Epidermal melanocyte (primary cell): ENCODE measurements around the gene CCDC117.
"Not testable (repeated sequence)": the region's sequence is repeated elsewhere in the genome, so short reads cannot be mapped to it uniquely, and the experiment has no call there.

Source experiments
- DNase-seq: peaks from one replicate; pipeline ENCODE4 v3.0.0; 2011; ENCODE audit warnings: low spot score; ENCODE audit not compliant: insufficient read length

Gene CCDC117

GRCh38 chr22:28801845-28802594 is 29.5 kb downstream of the CCDC117 start:
- no peak for DNase-seq

GRCh38 chr22:28802595-28803123 is 30.2 kb downstream of the CCDC117 start:
- no peak for DNase-seq

DNA sequence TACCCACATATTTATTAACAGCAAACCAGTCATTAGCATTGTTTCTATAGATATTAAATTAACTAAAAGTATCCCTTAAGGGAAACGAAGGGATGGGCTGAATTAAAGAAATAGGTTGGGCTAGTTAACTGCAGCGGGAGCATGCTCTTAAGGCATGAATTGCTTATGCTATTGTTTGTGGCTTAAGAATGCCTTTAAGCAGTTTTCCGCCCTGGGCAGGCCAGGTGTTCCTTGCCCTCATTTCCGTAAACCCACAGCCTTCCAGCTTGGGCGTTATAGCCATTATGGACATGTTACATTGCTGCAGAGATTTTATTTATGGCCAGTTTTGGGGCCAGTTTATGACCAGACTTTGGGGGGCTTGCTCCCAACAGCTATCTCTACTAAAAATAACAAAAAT is 32.9 kb downstream of the CCDC117 start:
- not testable (repeated sequence) for DNase-seq

GRCh38 chr22:28808716-28809355 is 36.3 kb downstream of the CCDC117 start:
- no peak for DNase-seq

GRCh38 chr22:28810821-28811491 is 38.5 kb downstream of the CCDC117 start:
- DNase-seq: no peak

DNA sequence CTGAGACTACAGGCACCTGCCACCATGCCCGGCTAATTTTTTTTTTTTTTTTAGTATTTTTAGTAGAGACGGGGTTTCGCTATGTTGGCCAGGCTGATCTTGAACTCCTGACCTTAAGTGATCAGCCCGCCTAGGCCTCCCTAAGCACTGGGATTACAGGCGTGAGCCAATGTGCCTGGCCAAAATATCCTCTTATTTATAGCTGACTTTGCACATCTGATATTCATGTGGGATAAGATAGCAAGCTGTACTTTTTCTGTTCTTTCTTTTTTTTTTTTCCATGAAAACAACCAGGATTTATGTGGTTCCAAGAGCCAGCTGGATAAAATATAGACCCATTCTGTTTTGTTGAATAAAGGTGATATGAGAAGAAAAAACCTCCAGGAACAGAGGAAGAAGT is 40.0 kb downstream of the CCDC117 start:
- no peak for DNase-seq

DNA sequence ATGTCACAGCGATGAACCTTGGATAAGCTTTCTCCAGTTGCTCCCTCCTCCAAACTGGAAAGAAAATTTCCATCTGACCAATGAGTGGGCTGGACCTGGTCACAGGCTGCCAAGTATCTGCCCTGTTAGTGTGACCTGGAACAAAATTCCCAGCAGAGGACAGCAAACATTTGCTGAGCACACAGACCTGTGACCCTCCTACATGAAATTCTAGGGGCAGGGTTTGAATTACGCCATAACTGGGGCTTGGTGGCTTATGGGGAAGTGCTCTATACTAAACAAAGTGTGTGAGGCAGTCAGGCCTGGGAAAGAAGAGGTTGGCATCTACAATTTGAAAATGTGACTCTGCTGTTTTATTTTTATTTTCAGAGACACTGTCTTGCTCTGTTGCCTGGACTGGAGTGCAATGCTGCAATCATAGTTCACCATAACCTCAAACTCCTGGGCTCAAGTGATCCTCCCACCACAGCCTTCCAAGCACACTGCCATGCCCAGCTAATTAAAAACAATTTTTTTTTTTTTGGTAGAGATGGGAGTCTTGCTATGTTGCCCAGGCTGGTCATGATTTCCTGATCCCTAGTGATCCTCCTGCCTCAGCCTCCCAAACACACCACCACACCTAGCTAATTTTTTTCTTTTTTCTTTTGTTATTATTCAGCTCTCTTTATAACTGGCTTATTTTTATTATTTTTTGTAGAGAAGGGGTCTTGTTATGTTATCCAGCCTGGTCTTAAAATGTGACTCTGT is 41.5 kb downstream of the CCDC117 start:
- DNase-seq: no peak

DNA sequence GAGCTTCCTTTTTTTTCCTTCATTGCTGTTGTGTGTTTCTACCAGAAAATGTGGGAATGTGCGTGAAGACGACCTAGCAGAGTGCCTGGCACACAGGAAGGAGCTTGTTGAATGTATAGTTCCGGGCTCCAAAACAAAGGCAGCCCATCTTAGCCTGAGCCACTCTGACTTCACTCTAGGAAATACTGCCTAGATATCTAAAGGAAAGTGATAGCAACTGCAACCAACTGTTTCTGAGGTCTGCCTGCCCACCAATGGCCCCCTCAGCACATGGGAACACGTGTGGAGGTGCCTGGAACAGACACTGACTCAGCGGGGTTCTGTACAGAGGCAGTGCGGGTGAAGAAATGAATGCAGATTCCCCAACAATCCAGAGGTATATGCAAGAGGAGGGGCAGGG is 42.6 kb downstream of the CCDC117 start:
- DNase-seq: no peak

DNA sequence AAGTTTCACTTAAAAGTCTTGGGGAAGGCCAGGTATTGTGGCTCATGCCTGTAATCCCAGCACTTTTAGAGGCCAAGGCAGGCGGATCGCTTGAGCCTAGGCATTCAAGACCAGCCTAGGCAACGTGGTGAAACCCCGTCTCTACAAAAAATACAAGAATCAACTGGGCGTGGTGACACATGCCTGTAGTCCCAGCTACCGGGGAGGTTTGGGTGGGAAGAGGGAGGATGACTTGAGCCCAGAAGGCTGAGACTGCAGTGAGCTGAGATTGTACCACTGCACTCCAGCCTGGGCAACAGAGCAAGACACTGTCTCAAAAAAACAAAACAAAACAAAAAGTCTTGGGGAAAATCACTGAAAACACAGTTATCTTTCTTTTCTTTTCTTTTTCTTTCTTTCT is 43.2 kb downstream of the CCDC117 start:
- no peak for DNase-seq

DNA sequence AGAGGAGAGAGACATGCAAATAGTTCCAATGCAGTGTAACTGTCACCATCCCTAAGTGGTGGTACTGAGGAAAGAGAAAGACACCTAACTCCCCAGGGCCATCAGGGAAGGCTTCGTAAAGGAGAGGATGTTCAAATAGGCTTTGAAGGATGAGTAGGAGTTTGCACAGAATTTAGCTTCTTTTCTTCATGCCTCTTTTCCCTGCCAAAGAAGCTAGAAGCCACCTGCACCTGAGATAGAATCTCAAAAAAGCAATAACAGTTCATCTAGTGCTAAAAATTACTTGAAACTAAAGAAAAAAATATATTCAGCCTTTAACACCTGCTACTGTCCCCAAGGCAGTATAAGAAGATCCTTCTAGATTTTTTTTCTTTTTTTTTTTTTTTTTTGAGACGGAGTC is 44.6 kb downstream of the CCDC117 start:
- no peak for DNase-seq

DNA sequence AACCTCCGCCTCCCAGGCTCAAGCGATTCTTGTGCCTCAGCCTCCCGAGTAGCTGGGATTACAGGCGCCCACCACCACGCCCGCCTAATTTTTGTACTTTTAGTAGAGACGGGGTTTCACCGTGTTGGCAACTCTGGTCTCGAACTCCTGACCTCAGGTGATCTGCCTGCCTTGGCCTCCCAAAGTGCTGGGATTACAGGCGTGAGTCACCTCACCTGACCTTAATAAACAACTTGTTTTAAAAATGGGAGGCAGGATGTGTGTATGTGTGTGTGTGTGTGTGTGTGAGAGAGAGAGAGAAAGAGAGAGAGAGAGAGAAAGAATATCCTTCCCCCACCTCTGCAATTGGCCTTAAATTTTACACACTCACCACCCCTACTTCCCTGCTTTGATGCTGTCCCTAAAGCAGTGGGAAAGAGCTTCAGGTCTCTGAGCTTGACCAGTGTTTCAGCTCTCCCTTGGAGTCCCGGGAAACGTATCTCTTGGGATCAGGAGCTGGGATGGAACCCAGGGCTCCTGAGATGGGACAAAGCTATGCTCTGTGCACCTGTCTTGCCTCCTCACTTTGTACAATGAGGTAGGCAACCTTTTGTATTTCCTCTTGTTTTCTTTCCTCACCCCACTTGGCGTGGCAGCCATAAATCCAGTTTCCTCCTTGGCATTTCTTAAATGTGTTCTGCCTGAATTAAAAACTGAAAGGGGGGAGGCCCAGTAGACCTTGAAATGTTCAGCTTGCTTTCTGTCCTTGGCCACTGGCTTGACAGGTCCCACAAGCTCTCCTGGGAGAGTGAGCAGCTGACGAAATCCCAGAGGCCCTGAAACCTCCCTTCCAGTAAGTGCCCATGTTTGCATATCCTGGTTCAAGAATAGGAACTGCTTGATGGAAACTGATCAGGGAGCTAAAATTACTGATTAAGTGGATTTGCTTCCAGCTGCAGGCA is 45.7 kb downstream of the CCDC117 start:
- DNase-seq: no peak

GRCh38 chr22:28819253-28820096 is 47.0 kb downstream of the CCDC117 start:
- no peak for DNase-seq

GRCh38 chr22:28820885-28821284 is 48.4 kb downstream of the CCDC117 start:
- no peak for DNase-seq

DNA sequence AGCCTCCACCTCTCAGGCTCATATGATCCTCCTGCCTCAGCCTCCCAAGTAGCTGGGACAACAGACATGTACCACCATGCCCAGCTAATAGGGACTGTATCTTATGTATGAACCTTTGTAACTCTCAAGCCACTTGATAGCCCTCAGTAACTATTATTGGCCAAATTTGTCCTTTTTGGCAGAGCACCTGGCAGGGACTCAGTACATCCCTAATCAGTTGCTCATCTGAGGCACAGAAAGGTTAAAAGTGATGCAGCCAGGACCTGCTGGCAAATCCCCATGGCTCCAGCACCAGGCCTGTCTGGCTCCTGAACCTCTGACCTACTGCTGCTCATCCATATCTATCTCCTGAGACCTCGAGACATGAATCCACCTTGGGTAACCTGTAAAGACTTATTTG is 49.0 kb downstream of the CCDC117 start:
- DNase-seq: no peak

DNA sequence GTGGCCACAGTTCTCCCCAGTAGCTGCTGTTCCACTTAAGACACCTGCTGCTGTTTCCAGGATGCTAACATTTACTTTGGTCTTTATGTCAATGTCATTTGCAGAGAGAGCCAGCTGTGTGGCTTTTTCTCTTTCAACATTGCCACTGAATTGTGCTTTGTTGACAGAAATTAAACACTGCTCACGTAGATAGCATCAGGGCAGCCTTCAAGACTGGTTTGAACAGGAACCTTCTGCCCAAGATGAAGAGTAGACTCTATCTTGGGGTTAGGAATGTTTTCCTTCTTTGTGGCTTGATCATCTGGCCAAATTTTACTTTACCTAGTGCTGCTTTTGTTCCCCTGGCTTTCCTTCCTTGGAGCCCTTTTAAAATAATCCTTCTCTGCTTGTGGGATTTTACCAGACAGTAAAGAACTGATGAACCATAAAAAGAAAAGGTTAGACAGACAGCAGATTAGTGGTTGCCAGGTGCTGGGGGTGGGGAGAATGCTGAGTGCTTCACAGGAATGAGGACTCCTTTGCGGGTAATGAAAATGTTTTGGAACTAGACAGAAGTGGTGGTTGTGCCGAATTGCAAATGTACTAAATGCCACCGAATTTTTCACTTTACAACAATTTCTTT is 50.5 kb downstream of the CCDC117 start:
- DNase-seq: no peak

GRCh38 chr22:28824455-28824854 is 52.0 kb downstream of the CCDC117 start:
- DNase-seq: not testable (repeated sequence)

- DNase-seq: not testable (repeated sequence)
Measured at GRCh38 chr22:28826430-28826829, 53.9 kb downstream of the CCDC117 start.

GRCh38 chr22:28826921-28827320 is 54.4 kb downstream of the CCDC117 start:
- DNase-seq: no peak
